ENCODE measurements around the gene VEGFC. TPM values are rescaled to one million over a fixed set of nuclear protein-coding genes. Genes with fewer than 3 reads are reported as not detected.

VEGFC gene
- total RNA-seq, 1 experiment from 2014 or later, result not detected

- CTCF ChIA-PET, result no interaction called here
- no peak for DNase-seq
- Histone ChIP-seq H3K9me3 (no peaks in the 10 kb centered on the region), H3K36me3 (ENCODE audit: control insufficient read depth, insufficient read depth, low read length) (no peaks in the 10 kb centered on the region), H3K4me1 (no peaks in the 10 kb centered on the region), H3K27me3 (replicated peaks; ENCODE audit: control insufficient read depth, insufficient read depth, low read length) (no peaks in the 10 kb centered on the region), H3K4me3 (ENCODE audit: low read depth, low read length) (no peak overlapping the region)
- Mint-ChIP-seq H3K27ac (ENCODE audit: unreplicated experiment) (no peak overlapping the region), H3K9me3 (ENCODE audit: unreplicated experiment) (no peaks in the 10 kb centered on the region), H3K4me1 (ENCODE audit: low read depth, unreplicated experiment) (no peaks in the 10 kb centered on the region), H3K27me3 (ENCODE audit: insufficient read depth, unreplicated experiment) (no peaks in the 10 kb centered on the region), H3K36me3 (ENCODE audit: insufficient read depth, unreplicated experiment) (no peaks in the 10 kb centered on the region), H3K4me3 (ENCODE audit: unreplicated experiment) (no peak overlapping the region)
- TF ChIP-seq, protein P1, sequence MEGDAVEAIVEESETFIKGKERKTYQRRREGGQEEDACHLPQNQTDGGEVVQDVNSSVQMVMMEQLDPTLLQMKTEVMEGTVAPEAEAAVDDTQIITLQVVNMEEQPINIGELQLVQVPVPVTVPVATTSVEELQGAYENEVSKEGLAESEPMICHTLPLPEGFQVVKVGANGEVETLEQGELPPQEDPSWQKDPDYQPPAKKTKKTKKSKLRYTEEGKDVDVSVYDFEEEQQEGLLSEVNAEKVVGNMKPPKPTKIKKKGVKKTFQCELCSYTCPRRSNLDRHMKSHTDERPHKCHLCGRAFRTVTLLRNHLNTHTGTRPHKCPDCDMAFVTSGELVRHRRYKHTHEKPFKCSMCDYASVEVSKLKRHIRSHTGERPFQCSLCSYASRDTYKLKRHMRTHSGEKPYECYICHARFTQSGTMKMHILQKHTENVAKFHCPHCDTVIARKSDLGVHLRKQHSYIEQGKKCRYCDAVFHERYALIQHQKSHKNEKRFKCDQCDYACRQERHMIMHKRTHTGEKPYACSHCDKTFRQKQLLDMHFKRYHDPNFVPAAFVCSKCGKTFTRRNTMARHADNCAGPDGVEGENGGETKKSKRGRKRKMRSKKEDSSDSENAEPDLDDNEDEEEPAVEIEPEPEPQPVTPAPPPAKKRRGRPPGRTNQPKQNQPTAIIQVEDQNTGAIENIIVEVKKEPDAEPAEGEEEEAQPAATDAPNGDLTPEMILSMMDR (IDR thresholded peaks at IDR 0.05; ENCODE audit: insufficient read depth in 1 of 2, low read depth in 1 of 2, low read length in 1 of 2, severe bottlenecking in 1 of 2, unreplicated experiment in 1 of 2), result no peak
- no TSS peak for BruUV-seq (replicated peaks)
- intact Hi-C loops (cut with micrococcal nuclease; ENCODE audit: unreplicated experiment), result no loop called here
- POLR2A ChIA-PET, result no interaction called here
These were observed 46.9 kb upstream of the VEGFC start for GRCh38 chr4:176839656-176840055.

DNA sequence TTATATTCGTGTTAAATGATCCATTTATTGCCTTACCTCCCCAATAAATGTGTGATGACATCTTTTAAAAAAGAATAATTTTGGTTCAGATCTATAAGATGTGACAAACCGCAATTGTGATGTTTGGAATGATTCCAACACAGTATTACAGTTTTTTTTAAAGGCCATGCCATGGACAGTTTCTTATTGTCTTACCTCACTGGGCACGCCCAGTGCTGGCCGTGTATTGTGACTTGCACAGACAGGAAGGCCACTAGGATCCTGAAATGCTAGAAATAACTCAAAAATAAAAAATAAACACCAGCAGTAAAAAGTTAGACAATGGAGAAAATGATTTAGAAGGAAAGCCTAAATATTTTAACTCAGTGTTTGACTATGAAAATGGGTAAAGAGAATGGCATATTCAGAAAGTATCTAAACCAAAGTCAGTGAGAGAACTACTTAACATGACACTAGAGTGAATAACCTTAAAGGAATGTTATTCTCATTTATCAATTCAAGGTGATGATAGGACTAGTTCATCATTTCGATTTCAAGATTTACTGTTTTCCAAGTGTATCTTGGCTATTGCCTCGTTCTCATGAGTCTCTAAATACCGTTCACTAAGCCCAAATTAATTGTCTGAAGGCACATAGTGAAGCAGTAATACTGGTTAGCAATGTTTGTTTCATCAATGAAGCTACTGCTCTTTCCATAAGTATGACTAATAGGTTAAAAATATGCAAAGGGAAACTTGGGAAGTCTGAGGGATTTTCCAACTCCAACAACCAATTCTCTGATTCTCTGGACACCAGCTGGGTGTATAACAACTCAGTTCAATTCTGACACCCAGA, 46.1 kb upstream of the VEGFC start:
- Mint-ChIP-seq H3K9me3 (ENCODE audit: unreplicated experiment) (no peaks in the 10 kb centered on the region), H3K27me3 (ENCODE audit: insufficient read depth, unreplicated experiment) (no peaks in the 10 kb centered on the region), H3K4me1 (ENCODE audit: low read depth, unreplicated experiment) (no peaks in the 10 kb centered on the region), H3K36me3 (ENCODE audit: insufficient read depth, unreplicated experiment) (no peaks in the 10 kb centered on the region), H3K27ac (ENCODE audit: unreplicated experiment) (no peak overlapping the region), H3K4me3 (ENCODE audit: unreplicated experiment) (no peak overlapping the region)
- intact Hi-C loops (cut with micrococcal nuclease; ENCODE audit: unreplicated experiment), result no loop called here
- no TSS peak for BruUV-seq (replicated peaks)
- H3K36me3 ChIP-seq (ENCODE audit: control insufficient read depth, insufficient read depth, low read length), result no peaks in the 10 kb centered on the region
- TF ChIP-seq, protein P1 (IDR thresholded peaks at IDR 0.05; ENCODE audit: insufficient read depth in 1 of 2, low read depth in 1 of 2, low read length in 1 of 2, severe bottlenecking in 1 of 2, unreplicated experiment in 1 of 2), result no peak
- no peak overlapping the region for H3K4me3 ChIP-seq (ENCODE audit: low read depth, low read length)
- POLR2A ChIA-PET, result no interaction called here
- no peaks in the 10 kb centered on the region for H3K4me1 ChIP-seq
- CTCF ChIA-PET, result no interaction called here
- no peak for DNase-seq
- H3K27me3 ChIP-seq (replicated peaks; ENCODE audit: control insufficient read depth, insufficient read depth, low read length), result no peaks in the 10 kb centered on the region
- H3K9me3 ChIP-seq, result no peaks in the 10 kb centered on the region

DNA sequence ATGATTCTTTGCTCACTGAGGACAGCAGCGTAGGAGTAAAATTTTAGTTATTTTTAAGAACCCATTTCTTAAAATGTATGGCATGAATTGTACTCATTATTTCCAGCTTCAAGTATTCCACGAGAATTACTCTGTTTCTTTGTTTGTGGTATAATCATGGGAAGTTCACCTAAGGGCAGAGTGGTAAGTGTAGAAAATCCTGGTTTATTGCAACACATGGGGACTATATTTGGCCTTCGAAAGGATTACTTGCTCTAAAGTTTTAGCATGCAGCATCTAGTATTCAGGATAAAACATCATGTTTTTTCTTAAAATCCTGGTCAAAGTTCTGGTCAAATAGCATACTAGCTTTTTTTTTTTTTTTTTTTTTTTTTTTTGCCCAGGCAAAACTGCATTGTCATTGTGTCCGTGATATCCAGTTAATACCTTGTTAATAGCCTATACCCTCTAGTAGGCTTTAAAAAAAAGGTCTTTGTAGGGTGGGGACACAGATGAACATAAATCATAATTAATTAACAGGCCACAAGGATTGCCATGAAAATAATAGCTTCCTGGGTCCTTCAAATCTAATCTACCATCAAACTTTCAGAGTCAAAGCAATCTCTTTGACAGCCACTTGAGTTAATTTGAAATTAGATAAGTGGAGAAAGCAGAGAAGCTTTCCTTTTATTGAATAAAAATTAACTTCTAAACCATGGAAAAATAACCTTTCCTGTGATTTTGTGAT, 44.6 kb upstream of the VEGFC start:
- Mint-ChIP-seq H3K4me3 (ENCODE audit: unreplicated experiment) (no peak overlapping the region), H3K36me3 (ENCODE audit: insufficient read depth, unreplicated experiment) (no peaks in the 10 kb centered on the region), H3K4me1 (ENCODE audit: low read depth, unreplicated experiment) (no peaks in the 10 kb centered on the region), H3K27me3 (ENCODE audit: insufficient read depth, unreplicated experiment) (no peaks in the 10 kb centered on the region), H3K9me3 (ENCODE audit: unreplicated experiment) (no peaks in the 10 kb centered on the region), H3K27ac (ENCODE audit: unreplicated experiment) (no peak overlapping the region)
- Histone ChIP-seq H3K4me1 (no peaks in the 10 kb centered on the region), H3K36me3 (ENCODE audit: control insufficient read depth, insufficient read depth, low read length) (no peaks in the 10 kb centered on the region), H3K4me3 (ENCODE audit: low read depth, low read length) (no peak overlapping the region), H3K27me3 (replicated peaks; ENCODE audit: control insufficient read depth, insufficient read depth, low read length) (no peaks in the 10 kb centered on the region), H3K9me3 (no peaks in the 10 kb centered on the region)
- no TSS peak for BruUV-seq (replicated peaks)
- no peak for DNase-seq
- intact Hi-C loops (cut with micrococcal nuclease; ENCODE audit: unreplicated experiment), result no loop called here
- TF ChIP-seq, protein P1 (IDR thresholded peaks at IDR 0.05; ENCODE audit: insufficient read depth in 1 of 2, low read depth in 1 of 2, low read length in 1 of 2, severe bottlenecking in 1 of 2, unreplicated experiment in 1 of 2), result no peak
- CTCF ChIA-PET, result no interaction called here
- POLR2A ChIA-PET, result interaction anchor here (0.6 kb wide), 1 partner anchor 13 kb away, joined by 5 read pairs; no protein-coding TSS in a partner anchor
